IMR-90 (cell line): ENCODE measurements around the gene BSPH1. TPM values are rescaled to one million over a fixed set of nuclear protein-coding genes. Genes with fewer than 3 reads are reported as not detected.
"Not testable (repeated sequence)": the region's sequence is repeated elsewhere in the genome, so short reads cannot be mapped to it uniquely, and the experiment has no call there.

Experiments
- ATAC-seq: fragments of 200-7000 bp; cut with Tn5 transposase; 2 replicates; pipeline ENCODE4 v1.9.1; 2020; ENCODE audit warnings: low read depth, mild to moderate bottlenecking, moderate library complexity
- BruUV-seq: library from RNA; stranded (reverse); fragments of 400-500 nt; replicated peaks from 2 replicates; lab custom pipeline; 2021; lab: Mats Ljungman, UMichigan
- CTCF ChIA-PET: fragments of 300-600 bp; formaldehyde crosslinking; extraction: SDS; loops from one replicate; lab custom pipeline; 2021; ENCODE audit warnings: antibody characterized with exemption; lab: Yijun Ruan, JAX
- POLR2A ChIA-PET: fragments of 300-600 bp; sonication (Branson Sonifier 250); formaldehyde crosslinking; loops from one replicate; lab custom pipeline; 2022; ENCODE audit warnings: antibody characterized with exemption; ENCODE audit not compliant: unreplicated experiment; lab: Charles Lee
- DNase-seq: peaks from one replicate; pipeline ENCODE4 v3.0.0; 2013
- H2AFZ ChIP-seq: replicated peaks from 2 replicates; pipeline ENCODE3; 2013; ENCODE audit warnings: low read length, mild to moderate bottlenecking; ENCODE audit not compliant: poor library complexity
- H2AK5ac ChIP-seq: 2 replicates; pipeline ENCODE4 v1.6.1; 2013; ENCODE audit warnings: low read depth, low read length, inconsistent platforms
- H2AK9ac ChIP-seq: replicated peaks from 2 replicates; pipeline ENCODE3; 2013; ENCODE audit warnings: mild to moderate bottlenecking, low read depth, low read length, moderate library complexity; ENCODE audit not compliant: poor library complexity
- H2BK120ac ChIP-seq: 2 replicates; pipeline ENCODE4 v1.6.1; 2013; ENCODE audit warnings: low read depth, low read length, inconsistent platforms
- H2BK15ac ChIP-seq: 3 replicates; pipeline ENCODE4 v1.6.1; 2013; ENCODE audit warnings: low read depth, low read length, inconsistent platforms
- H2BK20ac ChIP-seq: 2 replicates; pipeline ENCODE4 v1.6.1; 2013; ENCODE audit warnings: low read depth, mild to moderate bottlenecking, inconsistent platforms, low read length, moderate library complexity
- H2BK5ac ChIP-seq: 2 replicates; pipeline ENCODE4 v1.6.1; 2013; ENCODE audit warnings: mild to moderate bottlenecking, low read depth, low read length, inconsistent platforms; ENCODE audit not compliant: poor library complexity, severe bottlenecking
- H3K14ac ChIP-seq: replicated peaks from 2 replicates; pipeline ENCODE4 v1.6.1; 2013; ENCODE audit warnings: low read depth, low read length, inconsistent platforms
- H3K18ac ChIP-seq: 2 replicates; pipeline ENCODE4 v1.6.1; 2013; ENCODE audit warnings: low read depth, low read length, control low read depth
- H3K23ac ChIP-seq: 2 replicates; pipeline ENCODE4 v1.6.1; 2013; ENCODE audit warnings: low read depth, low read length, inconsistent platforms
- H3K27ac ChIP-seq: 2 replicates; pipeline ENCODE4 v1.5.1; 2013; ENCODE audit warnings: mild to moderate bottlenecking, control low read depth, low read length; ENCODE audit not compliant: insufficient read depth
- H3K27me3 ChIP-seq: 2 replicates; pipeline ENCODE4 v1.6.1; 2013; ENCODE audit warnings: low read length; ENCODE audit not compliant: control insufficient read depth, insufficient read depth
- H3K36me3 ChIP-seq: 2 replicates; pipeline ENCODE4 v1.6.1; 2013; ENCODE audit warnings: low read length, mixed read lengths; ENCODE audit not compliant: control insufficient read depth, insufficient read depth
- H3K4ac ChIP-seq: 2 replicates; pipeline ENCODE4 v1.6.1; 2013; ENCODE audit warnings: low read depth, low read length, inconsistent platforms
- H3K4me1 ChIP-seq: 2 replicates; pipeline ENCODE4 v1.6.1; 2013; ENCODE audit warnings: low read length, mixed read lengths; ENCODE audit not compliant: control insufficient read depth, insufficient read depth
- H3K4me2 ChIP-seq: 2 replicates; pipeline ENCODE4 v1.6.1; 2013; ENCODE audit warnings: low read depth, mild to moderate bottlenecking, control low read depth, low read length, moderate library complexity
- H3K4me3 ChIP-seq: 2 replicates; pipeline ENCODE4 v1.5.1; 2013; ENCODE audit warnings: low read depth, mild to moderate bottlenecking, control low read depth, low read length, moderate library complexity; ENCODE audit not compliant: insufficient read depth
- H3K56ac ChIP-seq: 2 replicates; pipeline ENCODE4 v1.6.1; 2013; ENCODE audit warnings: low read length, inconsistent platforms; ENCODE audit not compliant: insufficient read depth; ENCODE audit errors: extremely low read depth
- H3K79me1 ChIP-seq, 2 experiments: 2 replicates each; pipeline ENCODE4 v1.6.1; 2013; ENCODE audit warnings: low read length in 2 of 2, inconsistent platforms in 1 of 2, low read depth in 1 of 2
- H3K9ac ChIP-seq: 2 replicates; pipeline ENCODE4 v1.6.1; 2013; ENCODE audit warnings: low read depth, low read length, control low read depth
- H3K9me1 ChIP-seq: 2 replicates; pipeline ENCODE4 v1.6.1; 2013; ENCODE audit warnings: low read length, inconsistent platforms; ENCODE audit not compliant: insufficient read depth
- H3K9me3 ChIP-seq: 2 replicates; pipeline ENCODE4 v1.6.1; 2013; ENCODE audit warnings: low read length; ENCODE audit not compliant: control insufficient read depth, insufficient read depth
- H4K20me1 ChIP-seq: 2 replicates; pipeline ENCODE4 v1.6.1; 2013; ENCODE audit warnings: low read length, inconsistent platforms; ENCODE audit not compliant: insufficient read depth
- H4K5ac ChIP-seq: 2 replicates; pipeline ENCODE4 v1.6.1; 2013; ENCODE audit warnings: mild to moderate bottlenecking, low read depth, low read length, control low read depth
- H4K8ac ChIP-seq, 2 experiments: 2 replicates each; pipeline ENCODE4 v1.6.1; 2013; ENCODE audit warnings: low read depth in 2 of 2, low read length in 2 of 2, control low read depth in 1 of 2, inconsistent platforms in 1 of 2
- H4K91ac ChIP-seq: 2 replicates; pipeline ENCODE4 v1.6.1; 2013; ENCODE audit warnings: low read depth, low read length, inconsistent platforms; ENCODE audit not compliant: insufficient read depth
- WGBS, 2 experiments: methylation state at CpG; one replicate each; pipeline versions ENCODE4 v1.1.5 to v1.1.7; 2013; ENCODE audit warnings: missing lambda C conversion rate in 2 of 2; ENCODE audit not compliant: insufficient read length in 1 of 2; ENCODE audit errors: extremely low coverage in 2 of 2; 5-methylcytosine and 5-hydroxymethylcytosine counted together
- dilution Hi-C: fragments of 300-500 bp; cut with HindIII; formaldehyde crosslinking; loops from one replicate; pipeline ENCODE4 v1.14.3; 2018; ENCODE audit warnings: low sequenced_read_pairs; ENCODE audit not compliant: unreplicated experiment
- in situ Hi-C: fragments of 300-500 bp; cut with MboI; formaldehyde crosslinking; loops from 3 replicates; pipeline ENCODE4 v1.14.3; 2019; ENCODE audit warnings: low sequenced_read_pairs, inconsistent platforms, mixed read lengths
- intact Hi-C: fragments of 100-400 bp; cut with micrococcal nuclease; formaldehyde crosslinking; loops from 2 replicates; pipeline ENCODE4 v1.10.0; 2022
- polyA plus RNA-seq, 3 experiments: library from polyadenylated mRNA; depleted of rRNA; stranded (reverse); fragments of >200 nt; gene quantifications; 2 replicates each; pipeline ENCODE4 v1.2.3, GENCODE V29; 2012; ENCODE audit warnings: low replicate concordance in 1 of 3
- total RNA-seq: library from RNA; depleted of rRNA; stranded (reverse); fragments of >200 nt; gene quantifications from 2 replicates; pipeline ENCODE4 v1.2.3, GENCODE V29; 2012

The BSPH1 gene
- total and polyA plus RNA-seq, 2 of the 4 experiments (the other 2 are of a cell fraction) = not detected

- H3K18ac ChIP-seq, H3K27ac ChIP-seq, DNase-seq, H3K4me2 ChIP-seq, POLR2A ChIA-PET, H2BK20ac ChIP-seq, in situ Hi-C loops, H3K9ac ChIP-seq, H4K91ac ChIP-seq, H3K23ac ChIP-seq, H3K4ac ChIP-seq, H3K14ac ChIP-seq, H3K9me1 ChIP-seq, H3K9me3 ChIP-seq, H2BK15ac ChIP-seq, H2AK5ac ChIP-seq, H3K56ac ChIP-seq, H2AK9ac ChIP-seq, H4K5ac ChIP-seq, ATAC-seq, H3K4me3 ChIP-seq, H3K36me3 ChIP-seq, H3K4me1 ChIP-seq, H2BK5ac ChIP-seq, H4K20me1 ChIP-seq, H2AFZ ChIP-seq, H2BK120ac ChIP-seq, H4K8ac ChIP-seq, BruUV-seq, CTCF ChIA-PET, intact Hi-C loops, dilution Hi-C loops, H3K27me3 ChIP-seq, H3K79me1 ChIP-seq: not testable (repeated sequence)
- WGBS, 2 experiments = no CpG with 5 or more reads among the region's 20 CpGs
Observed at GRCh38 chr19:47928581-47928980, 63.4 kb downstream of the BSPH1 start.

- H3K4me3 ChIP-seq, H4K5ac ChIP-seq, H3K27ac ChIP-seq, intact Hi-C loops, H3K9ac ChIP-seq, H3K4ac ChIP-seq, H3K18ac ChIP-seq, H2BK120ac ChIP-seq, H2BK5ac ChIP-seq, H4K8ac ChIP-seq, H3K23ac ChIP-seq, H3K79me1 ChIP-seq, BruUV-seq, H4K91ac ChIP-seq, H3K4me2 ChIP-seq, H3K9me1 ChIP-seq, DNase-seq, H3K4me1 ChIP-seq, H2BK20ac ChIP-seq, H2AK9ac ChIP-seq, H3K14ac ChIP-seq, H3K27me3 ChIP-seq, POLR2A ChIA-PET, H4K20me1 ChIP-seq, in situ Hi-C loops, H3K9me3 ChIP-seq, CTCF ChIA-PET, ATAC-seq, dilution Hi-C loops, H3K56ac ChIP-seq, H2AK5ac ChIP-seq, H2BK15ac ChIP-seq, H2AFZ ChIP-seq, H3K36me3 ChIP-seq: not testable (repeated sequence)
- no CpG with 5 or more reads among the region's 15 CpGs for WGBS, 2 experiments
Observed at GRCh38 chr19:47920107-47920506, 71.9 kb downstream of the BSPH1 start.
